ENCODE data around the gene ZRANB2. TPM values are rescaled to one million over a fixed set of nuclear protein-coding genes. Genes with fewer than 3 reads are reported as not detected.

Gene ZRANB2
- total and polyA plus RNA-seq, 2 experiments from 2014 or later = 63.3 to 69.8 TPM

DNA sequence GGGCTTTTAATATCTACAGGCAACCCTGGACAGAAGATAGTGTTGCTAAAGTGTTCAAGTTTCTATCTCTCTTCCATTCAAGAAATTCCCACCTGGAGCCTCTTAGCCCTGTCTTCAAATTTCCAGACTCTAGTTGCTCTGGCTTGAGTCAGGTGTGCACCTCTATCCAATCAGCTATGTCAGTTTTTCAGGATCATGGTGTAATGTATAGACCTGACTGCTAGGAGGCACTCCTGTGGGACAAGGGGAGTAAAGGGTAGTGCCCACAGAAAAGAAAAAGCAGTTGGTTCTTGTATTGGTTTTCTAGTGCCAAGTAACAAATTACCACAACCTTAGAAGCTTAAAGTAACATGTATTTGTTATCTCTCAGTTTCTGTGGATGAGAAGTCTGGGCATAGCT is 6.2 kb upstream of the ZRANB2 start:
- no peaks in the 10 kb centered on the region for H4K20me1 ChIP-seq (ENCODE audit: insufficient read depth, poor library complexity, severe bottlenecking)
- H3K27ac ChIP-seq = no peak overlapping the region
- H3K4me3 ChIP-seq = no peak overlapping the region
- no peak overlapping the region for H3K4me2 ChIP-seq
- H3K9me3 ChIP-seq (ENCODE audit: low read depth) = no peaks in the 10 kb centered on the region
- H2AFZ ChIP-seq = no peak overlapping the region
- no peaks in the 10 kb centered on the region for H3K79me2 ChIP-seq
- no peaks in the 10 kb centered on the region for H3K27me3 ChIP-seq
- H3K9me2 ChIP-seq (replicated peaks; ENCODE audit: insufficient read depth) = no peaks in the 10 kb centered on the region
- TF ChIP-seq EZH2 (IDR thresholded peaks at IDR 0.05; ENCODE audit: borderline replicate concordance) (no peak), EZH2phosphoT487 (IDR thresholded peaks at IDR 0.05; ENCODE audit: low read depth, severe bottlenecking, unreplicated experiment) (no peak)
- no peaks in the 10 kb centered on the region for H3K36me3 ChIP-seq (replicated peaks; ENCODE audit: insufficient read depth, low read depth)
- no peaks in the 10 kb centered on the region for H3K4me1 ChIP-seq (ENCODE audit: insufficient read depth)
- no peak for DNase-seq (ENCODE audit: low spot score)

DNA sequence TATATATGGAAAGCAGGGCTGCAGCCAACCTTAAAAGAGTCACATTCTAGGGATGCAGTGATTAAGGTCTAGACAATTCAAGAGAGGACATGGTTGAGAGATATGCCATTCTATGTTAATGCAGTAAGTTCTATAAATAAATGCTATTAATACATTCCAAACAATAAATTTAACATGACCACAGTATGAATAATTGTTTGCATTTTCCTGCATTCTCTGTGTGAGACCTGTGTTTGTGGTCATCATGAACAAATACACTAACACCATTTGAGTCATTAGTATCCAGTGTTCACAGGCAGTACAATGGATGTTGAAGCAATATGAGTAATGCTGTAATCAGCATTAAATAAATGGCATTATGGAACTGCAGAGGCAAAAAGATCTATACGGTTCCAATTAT is 5.5 kb upstream of the ZRANB2 start:
- Histone ChIP-seq H3K36me3 (replicated peaks; ENCODE audit: insufficient read depth, low read depth) (no peaks in the 10 kb centered on the region), H2AFZ (no peak overlapping the region), H4K20me1 (ENCODE audit: insufficient read depth, poor library complexity, severe bottlenecking) (no peaks in the 10 kb centered on the region), H3K27me3 (no peaks in the 10 kb centered on the region), H3K4me3 (no peak overlapping the region), H3K4me2 (no peak overlapping the region), H3K27ac (no peak overlapping the region), H3K4me1 (ENCODE audit: insufficient read depth) (peaks cover 5% of the 10 kb centered on the region), H3K9me2 (replicated peaks; ENCODE audit: insufficient read depth) (no peaks in the 10 kb centered on the region), H3K79me2 (no peaks in the 10 kb centered on the region), H3K9me3 (ENCODE audit: low read depth) (no peaks in the 10 kb centered on the region)
- DNase-seq (ENCODE audit: low spot score) = no peak
- 89% methylated on average over 1 of the region's 1 CpG for WGBS (ENCODE audit: low lambda C conversion rate, missing lambda C conversion rate)
- TF ChIP-seq, protein P1, sequence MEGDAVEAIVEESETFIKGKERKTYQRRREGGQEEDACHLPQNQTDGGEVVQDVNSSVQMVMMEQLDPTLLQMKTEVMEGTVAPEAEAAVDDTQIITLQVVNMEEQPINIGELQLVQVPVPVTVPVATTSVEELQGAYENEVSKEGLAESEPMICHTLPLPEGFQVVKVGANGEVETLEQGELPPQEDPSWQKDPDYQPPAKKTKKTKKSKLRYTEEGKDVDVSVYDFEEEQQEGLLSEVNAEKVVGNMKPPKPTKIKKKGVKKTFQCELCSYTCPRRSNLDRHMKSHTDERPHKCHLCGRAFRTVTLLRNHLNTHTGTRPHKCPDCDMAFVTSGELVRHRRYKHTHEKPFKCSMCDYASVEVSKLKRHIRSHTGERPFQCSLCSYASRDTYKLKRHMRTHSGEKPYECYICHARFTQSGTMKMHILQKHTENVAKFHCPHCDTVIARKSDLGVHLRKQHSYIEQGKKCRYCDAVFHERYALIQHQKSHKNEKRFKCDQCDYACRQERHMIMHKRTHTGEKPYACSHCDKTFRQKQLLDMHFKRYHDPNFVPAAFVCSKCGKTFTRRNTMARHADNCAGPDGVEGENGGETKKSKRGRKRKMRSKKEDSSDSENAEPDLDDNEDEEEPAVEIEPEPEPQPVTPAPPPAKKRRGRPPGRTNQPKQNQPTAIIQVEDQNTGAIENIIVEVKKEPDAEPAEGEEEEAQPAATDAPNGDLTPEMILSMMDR (IDR thresholded peaks at IDR 0.05; ENCODE audit: poor library complexity) = no peak
- no peak for TF ChIP-seq EZH2 (IDR thresholded peaks at IDR 0.05; ENCODE audit: borderline replicate concordance)
- no peak for TF ChIP-seq EZH2phosphoT487 (IDR thresholded peaks at IDR 0.05; ENCODE audit: low read depth, severe bottlenecking, unreplicated experiment)

DNA sequence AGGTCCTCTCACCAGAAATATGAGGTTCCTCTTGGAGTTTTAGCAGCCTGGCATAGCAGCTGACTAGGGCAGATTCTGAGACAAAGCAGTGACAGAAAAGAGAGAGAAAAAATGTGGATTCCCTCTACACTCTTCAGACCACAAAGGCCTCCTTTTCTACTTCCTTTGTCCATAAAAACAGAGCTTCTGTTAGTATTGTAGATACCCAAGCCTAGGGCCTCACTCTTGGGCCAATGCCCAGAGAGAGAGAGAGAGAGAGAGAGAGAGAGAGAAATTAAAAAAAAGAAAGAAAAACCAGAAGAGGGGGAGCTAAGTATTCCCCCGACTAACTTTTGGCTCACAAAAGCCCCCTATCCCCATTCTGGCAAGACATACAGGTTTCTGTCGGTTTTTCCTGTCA is 2.4 kb upstream of the ZRANB2 start:
- Histone ChIP-seq H3K9me2 (replicated peaks; ENCODE audit: insufficient read depth) (no peaks in the 10 kb centered on the region), H3K4me2 (no peak overlapping the region), H4K20me1 (ENCODE audit: insufficient read depth, poor library complexity, severe bottlenecking) (peaks cover 20% of the 10 kb centered on the region), H3K36me3 (replicated peaks; ENCODE audit: insufficient read depth, low read depth) (no peaks in the 10 kb centered on the region), H3K27ac (no peak overlapping the region), H3K79me2 (peaks cover 24% of the 10 kb centered on the region), H3K9me3 (ENCODE audit: low read depth) (no peaks in the 10 kb centered on the region), H2AFZ (no peak overlapping the region), H3K4me3 (no peak overlapping the region), H3K4me1 (ENCODE audit: insufficient read depth) (peaks cover 16% of the 10 kb centered on the region), H3K27me3 (no peaks in the 10 kb centered on the region)
- no peak for TF ChIP-seq EZH2 (IDR thresholded peaks at IDR 0.05; ENCODE audit: borderline replicate concordance)
- TF ChIP-seq EZH2phosphoT487 (IDR thresholded peaks at IDR 0.05; ENCODE audit: low read depth, severe bottlenecking, unreplicated experiment) = no peak
- TF ChIP-seq, protein P1 (IDR thresholded peaks at IDR 0.05; ENCODE audit: poor library complexity) = no peak
- WGBS (ENCODE audit: low lambda C conversion rate, missing lambda C conversion rate) = 77% methylated on average over 2 of the region's 2 CpGs
- DNase-seq (ENCODE audit: low spot score) = no peak

DNA sequence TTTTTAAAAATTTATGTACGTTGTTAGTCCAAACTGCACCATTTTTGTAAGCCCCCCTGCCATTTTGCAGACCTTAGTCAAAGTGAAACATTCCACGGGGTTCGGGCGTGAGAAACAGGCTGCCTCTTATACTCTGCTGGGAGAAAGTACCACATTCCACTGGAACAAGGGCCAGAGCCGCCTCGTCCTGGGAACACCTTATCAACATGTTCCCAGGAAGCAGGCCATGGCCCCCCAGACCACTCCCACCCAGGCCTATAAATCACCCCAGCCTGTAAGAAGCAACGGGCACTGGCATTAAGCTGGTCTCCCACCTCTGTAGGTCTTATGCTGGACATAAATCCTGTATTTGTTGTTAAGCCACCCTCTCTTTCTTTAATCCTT is 854 bp upstream of the ZRANB2 start:
- Histone ChIP-seq H2AFZ (peak overlapping the region; percentile 65), H3K9me3 (ENCODE audit: low read depth) (no peaks in the 10 kb centered on the region), H3K9me2 (replicated peaks; ENCODE audit: insufficient read depth) (no peaks in the 10 kb centered on the region), H3K27me3 (no peaks in the 10 kb centered on the region), H3K27ac (peak overlapping the region; percentile 90), H3K4me3 (peak overlapping the region; percentile 26), H3K36me3 (replicated peaks; ENCODE audit: insufficient read depth, low read depth) (no peaks in the 10 kb centered on the region), H4K20me1 (ENCODE audit: insufficient read depth, poor library complexity, severe bottlenecking) (peaks cover 30% of the 10 kb centered on the region), H3K4me1 (ENCODE audit: insufficient read depth) (peaks cover 16% of the 10 kb centered on the region), H3K79me2 (peaks cover 40% of the 10 kb centered on the region), H3K4me2 (peak overlapping the region; percentile 91)
- WGBS (ENCODE audit: low lambda C conversion rate, missing lambda C conversion rate) = 60% methylated on average over 7 of the region's 7 CpGs
- TF ChIP-seq EZH2 (IDR thresholded peaks at IDR 0.05; ENCODE audit: borderline replicate concordance) (no peak), EZH2phosphoT487 (IDR thresholded peaks at IDR 0.05; ENCODE audit: low read depth, severe bottlenecking, unreplicated experiment) (no peak)
- TF ChIP-seq, protein P1 (IDR thresholded peaks at IDR 0.05; ENCODE audit: poor library complexity) = no peak
- DNase-seq (ENCODE audit: low spot score) = peak; percentile 11

Measured in hepatocyte (in vitro differentiated cells).